Hepatocyte (in vitro differentiated cells): ENCODE data around the gene DYNC2H1. TPM values are rescaled to one million over a fixed set of nuclear protein-coding genes. Genes with fewer than 3 reads are reported as not detected.

Source experiments
- DNase-seq: peaks from one replicate; pipeline ENCODE4 v3.0.0-alpha.2; 2016; ENCODE audit warnings: low spot score
- H2AFZ ChIP-seq: fragments of 200-600 bp; sonication (generic); 2 replicates; pipeline ENCODE4 v1.6.0; 2016; ENCODE audit warnings: antibody characterized with exemption, mild to moderate bottlenecking
- H3K27ac ChIP-seq: fragments of 200-600 bp; sonication (generic); 2 replicates; pipeline ENCODE4 v1.5.1; 2016; ENCODE audit warnings: mild to moderate bottlenecking
- H3K27me3 ChIP-seq: fragments of 200-600 bp; sonication (generic); 2 replicates; pipeline ENCODE4 v1.6.1; 2016
- H3K36me3 ChIP-seq: fragments of 200-600 bp; sonication (generic); replicated peaks from 2 replicates; pipeline ENCODE4 v1.5.1; 2016; ENCODE audit warnings: low read depth; ENCODE audit not compliant: insufficient read depth
- H3K4me1 ChIP-seq: fragments of 200-600 bp; sonication (generic); 2 replicates; pipeline ENCODE4 v1.5.1; 2016; ENCODE audit warnings: mild to moderate bottlenecking, moderate library complexity; ENCODE audit not compliant: insufficient read depth
- H3K4me2 ChIP-seq: fragments of 200-600 bp; sonication (generic); 2 replicates; pipeline ENCODE4 v1.6.0; 2016
- H3K4me3 ChIP-seq: fragments of 200-600 bp; sonication (generic); 2 replicates; pipeline ENCODE4 v1.5.1; 2016; ENCODE audit warnings: mild to moderate bottlenecking
- H3K79me2 ChIP-seq: fragments of 200-600 bp; sonication (generic); 2 replicates; pipeline ENCODE4 v1.6.0; 2017; ENCODE audit warnings: mild to moderate bottlenecking
- H3K9me2 ChIP-seq: fragments of 200-600 bp; sonication (generic); replicated peaks from 2 replicates; pipeline ENCODE4 v1.6.0; 2017; ENCODE audit warnings: mild to moderate bottlenecking; ENCODE audit not compliant: insufficient read depth
- H3K9me3 ChIP-seq: fragments of 200-600 bp; sonication (generic); 2 replicates; pipeline ENCODE4 v1.5.1; 2016; ENCODE audit warnings: low read depth, mild to moderate bottlenecking
- H4K20me1 ChIP-seq: fragments of 200-600 bp; sonication (generic); 2 replicates; pipeline ENCODE4 v1.6.0; 2016; ENCODE audit warnings: mild to moderate bottlenecking; ENCODE audit not compliant: insufficient read depth, poor library complexity, severe bottlenecking
- CTCF ChIP-seq: fragments of 200-600 bp; sonication (generic); IDR thresholded peaks from 2 replicates; pipeline ENCODE4 v1.5.1; 2016; ENCODE audit warnings: antibody characterized with exemption, mild to moderate bottlenecking; ENCODE audit not compliant: poor library complexity
- EZH2 ChIP-seq: fragments of 200-600 bp; sonication (generic); IDR thresholded peaks from 2 replicates; pipeline ENCODE4 v1.6.1; 2016; ENCODE audit warnings: antibody characterized with exemption, mild to moderate bottlenecking, borderline replicate concordance
- EZH2phosphoT487 ChIP-seq: fragments of 200-600 bp; sonication (generic); IDR thresholded peaks from one replicate; pipeline ENCODE4 v1.6.1; 2018; ENCODE audit warnings: antibody characterized with exemption, mild to moderate bottlenecking, low read depth, moderate library complexity; ENCODE audit not compliant: unreplicated experiment, severe bottlenecking
- WGBS: methylation state at CpG from one replicate; pipeline ENCODE4 v1.1.6; 2016; ENCODE audit warnings: low lambda C conversion rate; ENCODE audit errors: missing lambda C conversion rate; 5-methylcytosine and 5-hydroxymethylcytosine counted together
- polyA plus RNA-seq: library from polyadenylated mRNA; unstranded; fragments of >200 nt; fragmentation: Nextera tagmentation; extraction: Ambion mirVana; gene quantifications from 2 replicates; pipeline ENCODE4 v1.2.1, GENCODE V29; 2016
- total RNA-seq: library from RNA; depleted of rRNA; stranded (reverse); fragments of >200 nt; gene quantifications from 2 replicates; pipeline ENCODE4 v1.2.3, GENCODE V29; 2014

The DYNC2H1 gene
- total and polyA plus RNA-seq, 2 experiments from 2014 or later: 4.4 to 16.9 TPM

GRCh38 chr11:103234974-103235373, 125.7 kb downstream of the DYNC2H1 start:
- WGBS: 32% methylated on average over 2 of the region's 2 CpGs
- no peaks in the 10 kb centered on the region for H3K9me2 ChIP-seq
- no peaks in the 10 kb centered on the region for H3K4me1 ChIP-seq
- no peak overlapping the region for H3K4me3 ChIP-seq
- no peak overlapping the region for H2AFZ ChIP-seq
- H3K4me2 ChIP-seq: no peak overlapping the region
- no peaks in the 10 kb centered on the region for H3K9me3 ChIP-seq
- H3K79me2 ChIP-seq: no peaks in the 10 kb centered on the region
- TF ChIP-seq EZH2 (no peak), EZH2phosphoT487 (no peak), CTCF (no peak)
- H3K36me3 ChIP-seq: no peaks in the 10 kb centered on the region
- H3K27me3 ChIP-seq: no peaks in the 10 kb centered on the region
- H4K20me1 ChIP-seq: no peaks in the 10 kb centered on the region
- no peak overlapping the region for H3K27ac ChIP-seq
- DNase-seq: no peak

- H3K79me2 ChIP-seq: no peaks in the 10 kb centered on the region
- H3K4me2 ChIP-seq: no peak overlapping the region
- H3K27ac ChIP-seq: no peak overlapping the region
- H3K9me2 ChIP-seq: no peaks in the 10 kb centered on the region
- H3K4me3 ChIP-seq: no peak overlapping the region
- H2AFZ ChIP-seq: no peak overlapping the region
- H3K4me1 ChIP-seq: no peaks in the 10 kb centered on the region
- no peaks in the 10 kb centered on the region for H3K9me3 ChIP-seq
- H4K20me1 ChIP-seq: no peaks in the 10 kb centered on the region
- 87% methylated on average over 6 of the region's 6 CpGs for WGBS
- DNase-seq: no peak
- H3K36me3 ChIP-seq: no peaks in the 10 kb centered on the region
- TF ChIP-seq EZH2 (no peak), EZH2phosphoT487 (no peak), CTCF (no peak)
- H3K27me3 ChIP-seq: no peaks in the 10 kb centered on the region
Observed at GRCh38 chr11:103241574-103241973, 132.3 kb downstream of the DYNC2H1 start.

GRCh38 chr11:103254123-103254522, 144.9 kb downstream of the DYNC2H1 start:
- no peak overlapping the region for H3K4me2 ChIP-seq

GRCh38 chr11:103257360-103257759, 148.1 kb downstream of the DYNC2H1 start:
- Histone ChIP-seq H3K4me1 (no peaks in the 10 kb centered on the region), H3K9me2 (no peaks in the 10 kb centered on the region), H3K27me3 (no peaks in the 10 kb centered on the region), H3K4me2 (no peak overlapping the region), H3K27ac (no peak overlapping the region), H3K4me3 (no peak overlapping the region), H2AFZ (no peak overlapping the region), H3K9me3 (no peaks in the 10 kb centered on the region), H3K36me3 (no peaks in the 10 kb centered on the region), H3K79me2 (no peaks in the 10 kb centered on the region), H4K20me1 (no peaks in the 10 kb centered on the region)
- no peak for TF ChIP-seq EZH2
- peak; percentile 48 for TF ChIP-seq CTCF
- peak; percentile 17 for DNase-seq
- 66% methylated on average over 4 of the region's 4 CpGs for WGBS

More at GRCh38 chr11:103254123-103254522, 144.9 kb downstream of the DYNC2H1 start:
- no peaks in the 10 kb centered on the region for H3K9me2 ChIP-seq
- H4K20me1 ChIP-seq: no peaks in the 10 kb centered on the region
- no peaks in the 10 kb centered on the region for H3K27me3 ChIP-seq
- no peaks in the 10 kb centered on the region for H3K9me3 ChIP-seq
- H2AFZ ChIP-seq: no peak overlapping the region
- no peak overlapping the region for H3K4me3 ChIP-seq
- no peaks in the 10 kb centered on the region for H3K4me1 ChIP-seq
- no peak for TF ChIP-seq EZH2
- no peak overlapping the region for H3K27ac ChIP-seq
- no peak for DNase-seq
- no peaks in the 10 kb centered on the region for H3K79me2 ChIP-seq
- no peaks in the 10 kb centered on the region for H3K36me3 ChIP-seq
